ENCODE results near the gene ZDHHC22. TPM values are rescaled to one million over a fixed set of nuclear protein-coding genes. Genes with fewer than 3 reads are reported as not detected.

The ZDHHC22 gene
- total and polyA plus RNA-seq, 2 of the 13 experiments (the other 11 are each of a cell fraction or from before 2014, with no cell fraction given): not detected

DNA sequence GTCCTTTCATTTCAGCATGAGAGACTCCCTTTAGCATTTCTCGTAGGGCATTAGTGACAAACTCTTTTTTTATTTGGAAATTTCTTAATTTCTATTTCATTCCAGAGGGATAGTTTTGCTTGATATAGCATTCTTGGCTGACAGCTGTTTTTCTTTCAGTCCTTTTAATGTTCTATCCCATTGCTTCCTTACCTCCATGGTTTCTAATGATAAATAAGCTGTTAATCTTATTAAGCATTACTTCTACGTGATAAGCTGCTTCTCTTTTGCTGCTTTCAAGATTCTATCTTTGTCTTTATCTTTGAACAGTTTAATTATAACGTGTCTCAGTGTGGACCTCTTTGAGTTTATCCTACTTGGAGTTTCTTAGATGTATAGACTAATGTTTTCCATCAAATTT lies 28.5 kb upstream of the ZDHHC22 start:
- in situ Hi-C loops (cut with HindIII; ENCODE audit: extremely low pct_ligation_motif_present, low pct_unique_long_range_greater_than_20kb): no loop called here
- H3K27me3 ChIP-seq (ENCODE audit: control insufficient read depth in 1 of 2, insufficient read depth in 2 of 2, low read length in 2 of 2): peaks cover 0 to 3% of the 10 kb centered on the region in 2 experiments; a peak in 2 of 5 replicates
- H2AFZ ChIP-seq (ENCODE audit: low read length): no peak overlapping the region
- H3K36me3 ChIP-seq (replicated peaks in 1 of 2; ENCODE audit: control insufficient read depth in 1 of 2, insufficient read depth in 2 of 2, low read length in 2 of 2): no peaks in the 10 kb centered on the region
- no peak overlapping the region for H3K27ac ChIP-seq (ENCODE audit: extremely low read length, insufficient read depth, low read length)
- CTCF ChIA-PET (ENCODE audit: low intra/inter-chr PET ratio, low total read pairs): no interaction called here
- DNase-seq (ENCODE audit: low spot score) (no peak), FAIRE-seq (no peak), ATAC-seq (no peak)
- H3K9me3 ChIP-seq (ENCODE audit: low read length): peaks cover 8% of the 10 kb centered on the region
- H3K4me1 ChIP-seq (ENCODE audit: insufficient read depth, low read length): no peaks in the 10 kb centered on the region
- no peak overlapping the region for H3K4me3 ChIP-seq (replicated peaks in 1 of 3; ENCODE audit: insufficient read depth in 1 of 3, low read depth in 2 of 3, low read length in 3 of 3)
- H3K79me2 ChIP-seq (ENCODE audit: insufficient read depth, low read length): no peaks in the 10 kb centered on the region
- no peak overlapping the region for H3K9ac ChIP-seq (ENCODE audit: insufficient read depth, low read depth, low read length)
- intact Hi-C loops (cut with micrococcal nuclease; ENCODE audit: unreplicated experiment): no loop called here
- TF ChIP-seq ATF1 (CRISPR knock-in tag; IDR thresholded peaks at IDR 0.05): no peak
- peak; percentile 93 for TF ChIP-seq ZNF317 (CRISPR knock-in tag; IDR thresholded peaks at IDR 0.05)
- TF ChIP-seq NFYB (CRISPR knock-in tag; IDR thresholded peaks at IDR 0.05): no peak
- TF ChIP-seq RAD21 (CRISPR knock-in tag; IDR thresholded peaks at IDR 0.05): no peak
- no peak for TF ChIP-seq ONECUT2 (CRISPR knock-in tag; IDR thresholded peaks at IDR 0.05)
- TF ChIP-seq NFKBIZ (CRISPR knock-in tag; IDR thresholded peaks at IDR 0.05): no peak
- TF ChIP-seq NBN (conservative IDR thresholded peaks at IDR 0.05): no peak
- no peak overlapping the region for H3K4me2 ChIP-seq (ENCODE audit: low read depth, low read length)
- BruUV-seq (replicated peaks): no TSS peak
- POLR2A ChIA-PET: no interaction called here
- no peaks in the 10 kb centered on the region for H4K20me1 ChIP-seq (ENCODE audit: insufficient read depth, low read length)
- 1% methylated on average over 3 of the region's 3 CpGs for WGBS (ENCODE audit: low lambda C conversion rate)

DNA sequence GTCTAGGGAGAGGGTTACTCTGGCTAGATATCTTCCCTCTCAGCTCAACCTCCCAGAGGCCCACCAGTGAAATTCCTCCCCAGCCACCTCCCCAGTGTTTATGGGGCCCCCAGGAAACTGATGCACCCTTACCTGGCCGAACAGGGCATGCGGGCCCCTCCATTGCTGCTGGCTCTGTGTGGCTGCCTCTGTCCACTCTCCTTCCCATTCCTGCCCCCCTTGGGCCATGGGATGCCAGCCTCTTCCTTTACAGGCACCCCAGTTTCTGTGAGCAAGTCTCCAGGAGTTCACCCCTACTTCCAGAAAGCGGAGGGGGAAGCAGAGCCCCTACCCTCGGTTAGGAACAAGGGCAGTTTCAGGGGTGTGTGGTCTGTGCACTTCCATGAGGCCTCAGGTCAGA lies 19.4 kb upstream of the ZDHHC22 start:
- ATAC-seq (no peak), DNase-seq (ENCODE audit: low spot score) (no peak), FAIRE-seq (no peak)
- in situ Hi-C loops (cut with HindIII; ENCODE audit: extremely low pct_ligation_motif_present, low pct_unique_long_range_greater_than_20kb): no loop called here
- no peaks in the 10 kb centered on the region for H4K20me1 ChIP-seq (ENCODE audit: insufficient read depth, low read length)
- H3K36me3 ChIP-seq (replicated peaks in 1 of 2; ENCODE audit: control insufficient read depth in 1 of 2, insufficient read depth in 2 of 2, low read length in 2 of 2): no peaks in the 10 kb centered on the region
- no peaks in the 10 kb centered on the region for H3K79me2 ChIP-seq (ENCODE audit: insufficient read depth, low read length)
- peaks cover 0 to 13% of the 10 kb centered on the region in 2 experiments; a peak in 1 of 5 replicates for H3K27me3 ChIP-seq (ENCODE audit: control insufficient read depth in 1 of 2, insufficient read depth in 2 of 2, low read length in 2 of 2)
- ChIA-PET POLR2A (no interaction called here), CTCF (ENCODE audit: low intra/inter-chr PET ratio, low total read pairs) (no interaction called here)
- WGBS (ENCODE audit: low lambda C conversion rate): 25% methylated on average over 4 of the region's 4 CpGs
- no peak overlapping the region for H3K9ac ChIP-seq (ENCODE audit: insufficient read depth, low read depth, low read length)
- H3K4me2 ChIP-seq (ENCODE audit: low read depth, low read length): no peak overlapping the region
- BruUV-seq (replicated peaks): no TSS peak
- no peaks in the 10 kb centered on the region for H3K4me1 ChIP-seq (ENCODE audit: insufficient read depth, low read length)
- H3K4me3 ChIP-seq (replicated peaks in 1 of 3; ENCODE audit: insufficient read depth in 1 of 3, low read depth in 2 of 3, low read length in 3 of 3): no peak overlapping the region
- H3K27ac ChIP-seq (ENCODE audit: extremely low read length, insufficient read depth, low read length): no peak overlapping the region
- no peak overlapping the region for H2AFZ ChIP-seq (ENCODE audit: low read length)
- intact Hi-C loops (cut with micrococcal nuclease; ENCODE audit: unreplicated experiment): no loop called here
- no peaks in the 10 kb centered on the region for H3K9me3 ChIP-seq (ENCODE audit: low read length)
- TF ChIP-seq HIVEP1 (CRISPR knock-in tag; IDR thresholded peaks at IDR 0.05): no peak
- TF ChIP-seq, protein P1, sequence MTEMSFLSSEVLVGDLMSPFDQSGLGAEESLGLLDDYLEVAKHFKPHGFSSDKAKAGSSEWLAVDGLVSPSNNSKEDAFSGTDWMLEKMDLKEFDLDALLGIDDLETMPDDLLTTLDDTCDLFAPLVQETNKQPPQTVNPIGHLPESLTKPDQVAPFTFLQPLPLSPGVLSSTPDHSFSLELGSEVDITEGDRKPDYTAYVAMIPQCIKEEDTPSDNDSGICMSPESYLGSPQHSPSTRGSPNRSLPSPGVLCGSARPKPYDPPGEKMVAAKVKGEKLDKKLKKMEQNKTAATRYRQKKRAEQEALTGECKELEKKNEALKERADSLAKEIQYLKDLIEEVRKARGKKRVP (CRISPR knock-in tag; IDR thresholded peaks at IDR 0.05): no peak
- no peak for TF ChIP-seq MXI1 (IDR thresholded peaks at IDR 0.05; ENCODE audit: borderline replicate concordance, low read depth, low read length)
- TF ChIP-seq ZBTB20 (CRISPR knock-in tag; IDR thresholded peaks at IDR 0.05; ENCODE audit: borderline replicate concordance, low read depth): no peak
- TF ChIP-seq IKZF1 (IDR thresholded peaks at IDR 0.05): no peak
- no peak for TF ChIP-seq TBP (CRISPR knock-in tag; IDR thresholded peaks at IDR 0.05)
- TF ChIP-seq, protein P2, sequence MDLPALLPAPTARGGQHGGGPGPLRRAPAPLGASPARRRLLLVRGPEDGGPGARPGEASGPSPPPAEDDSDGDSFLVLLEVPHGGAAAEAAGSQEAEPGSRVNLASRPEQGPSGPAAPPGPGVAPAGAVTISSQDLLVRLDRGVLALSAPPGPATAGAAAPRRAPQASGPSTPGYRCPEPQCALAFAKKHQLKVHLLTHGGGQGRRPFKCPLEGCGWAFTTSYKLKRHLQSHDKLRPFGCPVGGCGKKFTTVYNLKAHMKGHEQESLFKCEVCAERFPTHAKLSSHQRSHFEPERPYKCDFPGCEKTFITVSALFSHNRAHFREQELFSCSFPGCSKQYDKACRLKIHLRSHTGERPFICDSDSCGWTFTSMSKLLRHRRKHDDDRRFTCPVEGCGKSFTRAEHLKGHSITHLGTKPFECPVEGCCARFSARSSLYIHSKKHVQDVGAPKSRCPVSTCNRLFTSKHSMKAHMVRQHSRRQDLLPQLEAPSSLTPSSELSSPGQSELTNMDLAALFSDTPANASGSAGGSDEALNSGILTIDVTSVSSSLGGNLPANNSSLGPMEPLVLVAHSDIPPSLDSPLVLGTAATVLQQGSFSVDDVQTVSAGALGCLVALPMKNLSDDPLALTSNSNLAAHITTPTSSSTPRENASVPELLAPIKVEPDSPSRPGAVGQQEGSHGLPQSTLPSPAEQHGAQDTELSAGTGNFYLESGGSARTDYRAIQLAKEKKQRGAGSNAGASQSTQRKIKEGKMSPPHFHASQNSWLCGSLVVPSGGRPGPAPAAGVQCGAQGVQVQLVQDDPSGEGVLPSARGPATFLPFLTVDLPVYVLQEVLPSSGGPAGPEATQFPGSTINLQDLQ (CRISPR knock-in tag; IDR thresholded peaks at IDR 0.05): no peak
- TF ChIP-seq, protein P3, sequence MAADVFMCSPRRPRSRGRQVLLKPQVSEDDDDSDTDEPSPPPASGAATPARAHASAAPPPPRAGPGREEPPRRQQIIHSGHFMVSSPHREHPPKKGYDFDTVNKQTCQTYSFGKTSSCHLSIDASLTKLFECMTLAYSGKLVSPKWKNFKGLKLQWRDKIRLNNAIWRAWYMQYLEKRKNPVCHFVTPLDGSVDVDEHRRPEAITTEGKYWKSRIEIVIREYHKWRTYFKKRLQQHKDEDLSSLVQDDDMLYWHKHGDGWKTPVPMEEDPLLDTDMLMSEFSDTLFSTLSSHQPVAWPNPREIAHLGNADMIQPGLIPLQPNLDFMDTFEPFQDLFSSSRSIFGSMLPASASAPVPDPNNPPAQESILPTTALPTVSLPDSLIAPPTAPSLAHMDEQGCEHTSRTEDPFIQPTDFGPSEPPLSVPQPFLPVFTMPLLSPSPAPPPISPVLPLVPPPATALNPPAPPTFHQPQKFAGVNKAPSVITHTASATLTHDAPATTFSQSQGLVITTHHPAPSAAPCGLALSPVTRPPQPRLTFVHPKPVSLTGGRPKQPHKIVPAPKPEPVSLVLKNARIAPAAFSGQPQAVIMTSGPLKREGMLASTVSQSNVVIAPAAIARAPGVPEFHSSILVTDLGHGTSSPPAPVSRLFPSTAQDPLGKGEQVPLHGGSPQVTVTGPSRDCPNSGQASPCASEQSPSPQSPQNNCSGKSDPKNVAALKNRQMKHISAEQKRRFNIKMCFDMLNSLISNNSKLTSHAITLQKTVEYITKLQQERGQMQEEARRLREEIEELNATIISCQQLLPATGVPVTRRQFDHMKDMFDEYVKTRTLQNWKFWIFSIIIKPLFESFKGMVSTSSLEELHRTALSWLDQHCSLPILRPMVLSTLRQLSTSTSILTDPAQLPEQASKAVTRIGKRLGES (CRISPR knock-in tag; IDR thresholded peaks at IDR 0.05; ENCODE audit: borderline replicate concordance): no peak

Data from HepG2 (cell line).